ENCODE results near the gene TRIM3. TPM values are rescaled to one million over a fixed set of nuclear protein-coding genes. Genes with fewer than 3 reads are reported as not detected.

Gene TRIM3
- total RNA-seq, 1 experiment from 2014 or later: 13.4 TPM

- H3K4me1 ChIP-seq (ENCODE audit: control insufficient read depth in 1 of 2, insufficient read depth in 2 of 2, low read length in 2 of 2): peaks cover 4 to 7% of the 10 kb centered on the region in 2 experiments; a peak in 3 of 4 replicates
- no peak overlapping the region for H3K4me2 ChIP-seq (ENCODE audit: low read length)
- no peaks in the 10 kb centered on the region for H3K36me3 ChIP-seq (ENCODE audit: control insufficient read depth in 1 of 2, insufficient read depth in 2 of 2, low read length in 2 of 2)
- no peak for DNase-seq (ENCODE audit: low read depth, low spot score)
- no peak overlapping the region for H2AFZ ChIP-seq (ENCODE audit: low read depth, low read length, poor library complexity, severe bottlenecking)
- BruUV-seq (replicated peaks): no TSS peak
- no peak for ATAC-seq
- H3K27ac ChIP-seq (ENCODE audit: low read depth, low read length): no peak overlapping the region
- CTCF ChIA-PET: no interaction called here
- no peaks in the 10 kb centered on the region for H3K9me2 ChIP-seq (ENCODE audit: insufficient read depth)
- H3K9me3 ChIP-seq (ENCODE audit: control insufficient read depth in 1 of 2, insufficient read depth in 1 of 2, low read depth in 1 of 2, low read length in 2 of 2): no peaks in the 10 kb centered on the region
- intact Hi-C loops (cut with micrococcal nuclease): no loop called here
- no peak overlapping the region for H3K4me3 ChIP-seq (replicated peaks in 1 of 2; ENCODE audit: low read depth in 1 of 2, low read length in 2 of 2)
- TF ChIP-seq ELF1 (IDR thresholded peaks at IDR 0.05; ENCODE audit: borderline replicate concordance, low read depth): no peak
- H3K79me2 ChIP-seq (ENCODE audit: insufficient read depth, low read length): no peaks in the 10 kb centered on the region
- POLR2A ChIA-PET: no interaction called here
- H3K9ac ChIP-seq (ENCODE audit: low read length): no peak overlapping the region
- RAD21 ChIA-PET (ENCODE audit: low non-redundant PET in 1 of 2, low total read pairs in 2 of 2, uncharacterized antibody in 2 of 2, unreplicated experiment in 2 of 2): no interaction called here
- no peaks in the 10 kb centered on the region for H4K20me1 ChIP-seq (ENCODE audit: insufficient read depth)
- H3K27me3 ChIP-seq (ENCODE audit: insufficient read depth, low read length): no peaks in the 10 kb centered on the region
These were observed 71.2 kb downstream of the TRIM3 start for GRCh38 chr11:6402561-6402981.

GRCh38 chr11:6402061-6402470 is 71.7 kb downstream of the TRIM3 start:
- H3K9ac ChIP-seq (ENCODE audit: low read length): no peak overlapping the region
- H4K20me1 ChIP-seq (ENCODE audit: insufficient read depth): no peaks in the 10 kb centered on the region
- no peaks in the 10 kb centered on the region for H3K9me2 ChIP-seq (ENCODE audit: insufficient read depth)
- no peak for DNase-seq (ENCODE audit: low read depth, low spot score)
- no peak overlapping the region for H2AFZ ChIP-seq (ENCODE audit: low read depth, low read length, poor library complexity, severe bottlenecking)
- TF ChIP-seq JUND (IDR thresholded peaks at IDR 0.05): no peak
- TF ChIP-seq YY1 (IDR thresholded peaks at IDR 0.05; ENCODE audit: extremely low read depth, insufficient replicate concordance, low read depth, low read length): no peak
- TF ChIP-seq EZH2 (IDR thresholded peaks at IDR 0.05): no peak
- TF ChIP-seq RAD21 (IDR thresholded peaks at IDR 0.05; ENCODE audit: low read depth): no peak
- no peak for TF ChIP-seq ELF1 (IDR thresholded peaks at IDR 0.05; ENCODE audit: borderline replicate concordance, low read depth)
- TF ChIP-seq CEBPB (IDR thresholded peaks at IDR 0.05; ENCODE audit: low read depth): no peak
- no peak for TF ChIP-seq SP1 (IDR thresholded peaks at IDR 0.05; ENCODE audit: low read depth)
- no peak for TF ChIP-seq POLR2A (IDR thresholded peaks at IDR 0.05; ENCODE audit: borderline replicate concordance, extremely low read depth, insufficient read depth, insufficient read length)
- TF ChIP-seq ZNF274 (IDR thresholded peaks at IDR 0.05; ENCODE audit: low read depth, low read length): no peak
- TF ChIP-seq FOSL1 (IDR thresholded peaks at IDR 0.05; ENCODE audit: low read depth): no peak
- TF ChIP-seq CTCF (IDR thresholded peaks at IDR 0.05 in 2 of 3, conservative IDR thresholded peaks at IDR 0.05 in 1 of 3; ENCODE audit: borderline replicate concordance in 1 of 3, insufficient read depth in 1 of 3, low read depth in 2 of 3, low read length in 2 of 3): no peak
- TF ChIP-seq REST (IDR thresholded peaks at IDR 0.05; ENCODE audit: low read depth): no peak
- no peak for TF ChIP-seq ZFX (IDR thresholded peaks at IDR 0.05)
- H3K27ac ChIP-seq (ENCODE audit: low read depth, low read length): no peak overlapping the region
- H3K79me2 ChIP-seq (ENCODE audit: insufficient read depth, low read length): no peaks in the 10 kb centered on the region
- H3K4me2 ChIP-seq (ENCODE audit: low read length): no peak overlapping the region
- intact Hi-C loops (cut with micrococcal nuclease): no loop called here
- RAD21 ChIA-PET (ENCODE audit: low non-redundant PET in 1 of 2, low total read pairs in 2 of 2, uncharacterized antibody in 2 of 2, unreplicated experiment in 2 of 2): no interaction called here
- no TSS peak for BruUV-seq (replicated peaks)
- peaks cover 4 to 12% of the 10 kb centered on the region in 2 experiments; a peak in 3 of 4 replicates for H3K4me1 ChIP-seq (ENCODE audit: control insufficient read depth in 1 of 2, insufficient read depth in 2 of 2, low read length in 2 of 2)
- no peaks in the 10 kb centered on the region for H3K27me3 ChIP-seq (ENCODE audit: insufficient read depth, low read length)
- POLR2A ChIA-PET: no interaction called here
- CTCF ChIA-PET: no interaction called here
- no peak for ATAC-seq
- no peak overlapping the region for H3K4me3 ChIP-seq (replicated peaks in 1 of 2; ENCODE audit: low read depth in 1 of 2, low read length in 2 of 2)
- H3K9me3 ChIP-seq (ENCODE audit: control insufficient read depth in 1 of 2, insufficient read depth in 1 of 2, low read depth in 1 of 2, low read length in 2 of 2): no peaks in the 10 kb centered on the region
- H3K36me3 ChIP-seq (ENCODE audit: control insufficient read depth in 1 of 2, insufficient read depth in 2 of 2, low read length in 2 of 2): no peaks in the 10 kb centered on the region
